A673 (cell line): ENCODE measurements around the gene SUSD6. TPM values are rescaled to one million over a fixed set of nuclear protein-coding genes. Genes with fewer than 3 reads are reported as not detected.

Experiments
- BruUV-seq: library from RNA; stranded (reverse); fragments of 400-500 nt; replicated peaks from 2 replicates; lab custom pipeline; 2021; lab: Mats Ljungman, UMichigan
- CTCF ChIA-PET: fragments of 300-600 bp; sonication (Branson Sonifier 250); formaldehyde crosslinking; loops from one replicate; lab custom pipeline; 2022; ENCODE audit warnings: antibody characterized with exemption; lab: Charles Lee
- POLR2A ChIA-PET: fragments of 300-600 bp; sonication (Branson Sonifier 250); formaldehyde crosslinking; loops from one replicate; lab custom pipeline; 2022; ENCODE audit warnings: antibody characterized with exemption; ENCODE audit not compliant: low non-redundant PET; lab: Charles Lee
- DNase-seq: peaks from one replicate; pipeline ENCODE4 v3.0.0-alpha.2; 2015; ENCODE audit warnings: low spot score
- H3K27ac ChIP-seq: fragments of 200-600 bp; sonication (generic); 2 replicates; pipeline ENCODE4 v1.5.1; 2016; ENCODE audit warnings: mixed run types, low read depth, mild to moderate bottlenecking, mixed read lengths, antibody characterized with exemption, low read length; ENCODE audit not compliant: poor library complexity, severe bottlenecking
- H3K27me3 ChIP-seq: fragments of 200-600 bp; sonication (generic); replicated peaks from 2 replicates; pipeline ENCODE4 v1.6.1; 2017; ENCODE audit warnings: mixed run types, low read depth, mild to moderate bottlenecking, mixed read lengths, antibody characterized with exemption, low read length; ENCODE audit not compliant: insufficient read depth, poor library complexity
- H3K36me3 ChIP-seq: fragments of 200-600 bp; sonication (generic); 2 replicates; pipeline ENCODE4 v1.6.1; 2016; ENCODE audit warnings: mixed run types, mild to moderate bottlenecking, mixed read lengths, antibody characterized with exemption, low read length; ENCODE audit not compliant: insufficient read depth, poor library complexity, severe bottlenecking
- H3K4me1 ChIP-seq: fragments of 200-600 bp; sonication (generic); 2 replicates; pipeline ENCODE4 v1.6.1; 2017; ENCODE audit warnings: mixed run types, mild to moderate bottlenecking, mixed read lengths, antibody characterized with exemption, low read length; ENCODE audit not compliant: insufficient read depth, poor library complexity, severe bottlenecking
- H3K4me3 ChIP-seq: fragments of 200-600 bp; sonication (generic); 2 replicates; pipeline ENCODE4 v1.5.1; 2016; ENCODE audit warnings: low read depth, mixed run types, mild to moderate bottlenecking, mixed read lengths, low read length; ENCODE audit not compliant: poor library complexity, severe bottlenecking
- H3K9me3 ChIP-seq: fragments of 200-600 bp; sonication (generic); 2 replicates; pipeline ENCODE4 v1.6.1; 2016; ENCODE audit warnings: mixed run types, low read depth, mild to moderate bottlenecking, mixed read lengths, antibody characterized with exemption, low read length; ENCODE audit not compliant: poor library complexity, severe bottlenecking
- CTCF ChIP-seq: fragments of 300-800, 200-600 bp; sonication (generic); conservative IDR thresholded peaks from 2 replicates; pipeline ENCODE4 v1.5.1; 2017; ENCODE audit warnings: low read depth, mild to moderate bottlenecking, antibody characterized with exemption, low read length, moderate library complexity, mixed read lengths
- EZH2 ChIP-seq: fragments of 200-600 bp; sonication (generic); IDR thresholded peaks from 2 replicates; pipeline ENCODE4 v1.6.1; 2017; ENCODE audit warnings: borderline replicate concordance, low read depth, mild to moderate bottlenecking, mixed read lengths, antibody characterized with exemption, low read length; ENCODE audit not compliant: poor library complexity, severe bottlenecking
- intact Hi-C: fragments of 100-400 bp; cut with micrococcal nuclease; formaldehyde crosslinking; loops from one replicate; pipeline ENCODE4 v1.10.0; 2022; ENCODE audit not compliant: unreplicated experiment
- total RNA-seq: library from RNA; stranded (reverse); gene quantifications from 2 replicates; pipeline ENCODE4 v1.2.3, GENCODE V29; 2021

The SUSD6 gene
- total RNA-seq, 1 experiment from 2014 or later, result 9.2 TPM

GRCh38 chr14:69586404-69586803 lies 25.0 kb upstream of the SUSD6 start:
- no TSS peak for BruUV-seq
- Histone ChIP-seq H3K27ac (no peak overlapping the region), H3K27me3 (no peaks in the 10 kb centered on the region), H3K9me3 (no peaks in the 10 kb centered on the region), H3K4me1 (no peaks in the 10 kb centered on the region), H3K4me3 (no peak overlapping the region), H3K36me3 (no peaks in the 10 kb centered on the region)
- POLR2A ChIA-PET, result no interaction called here
- intact Hi-C loops, result no loop called here
- CTCF ChIA-PET, result interaction anchor here (1.9 kb wide), 1 partner anchor 26 kb away, joined by 4 read pairs; no protein-coding TSS in a partner anchor
- DNase-seq, result no peak
- TF ChIP-seq EZH2 (no peak), CTCF (no peak)

- Histone ChIP-seq H3K27ac (no peak overlapping the region), H3K4me3 (no peak overlapping the region), H3K4me1 (no peaks in the 10 kb centered on the region), H3K36me3 (no peaks in the 10 kb centered on the region), H3K9me3 (no peaks in the 10 kb centered on the region), H3K27me3 (no peaks in the 10 kb centered on the region)
- DNase-seq, result no peak
- ChIA-PET POLR2A (no interaction called here), CTCF (no interaction called here)
- no peak for TF ChIP-seq EZH2
- TF ChIP-seq CTCF, result no peak
- intact Hi-C loops, result no loop called here
- BruUV-seq, result no TSS peak
Observed at GRCh38 chr14:69587389-69587788, 24.0 kb upstream of the SUSD6 start.

GRCh38 chr14:69591317-69591716 lies 20.1 kb upstream of the SUSD6 start:
- intact Hi-C loops, result no loop called here
- H3K27me3 ChIP-seq, result no peaks in the 10 kb centered on the region
- ChIA-PET CTCF (interaction anchor here (0.6 to 0.9 kb wide), 2 partner anchors 136 to 222 kb away, joined by 3 to 4 read pairs; no protein-coding TSS in a partner anchor), POLR2A (no interaction called here)
- H3K4me1 ChIP-seq, result peaks cover 14% of the 10 kb centered on the region
- no peak overlapping the region for H3K27ac ChIP-seq
- no peak for DNase-seq
- H3K36me3 ChIP-seq, result no peaks in the 10 kb centered on the region
- no peak overlapping the region for H3K4me3 ChIP-seq
- BruUV-seq, result no TSS peak
- no peaks in the 10 kb centered on the region for H3K9me3 ChIP-seq
- TF ChIP-seq EZH2, result no peak
- no peak for TF ChIP-seq CTCF
